LNCAP (cell line): ENCODE data around the gene ATP11C.

Experiments used
- TF ChIP-seq, protein P1 (sequence below): fragments of 450-650 bp; IDR thresholded peaks from 2 replicates; pipeline ENCODE4 v1.5.1; 2017; ENCODE audit warnings: mild to moderate bottlenecking

ATP11C gene

DNA sequence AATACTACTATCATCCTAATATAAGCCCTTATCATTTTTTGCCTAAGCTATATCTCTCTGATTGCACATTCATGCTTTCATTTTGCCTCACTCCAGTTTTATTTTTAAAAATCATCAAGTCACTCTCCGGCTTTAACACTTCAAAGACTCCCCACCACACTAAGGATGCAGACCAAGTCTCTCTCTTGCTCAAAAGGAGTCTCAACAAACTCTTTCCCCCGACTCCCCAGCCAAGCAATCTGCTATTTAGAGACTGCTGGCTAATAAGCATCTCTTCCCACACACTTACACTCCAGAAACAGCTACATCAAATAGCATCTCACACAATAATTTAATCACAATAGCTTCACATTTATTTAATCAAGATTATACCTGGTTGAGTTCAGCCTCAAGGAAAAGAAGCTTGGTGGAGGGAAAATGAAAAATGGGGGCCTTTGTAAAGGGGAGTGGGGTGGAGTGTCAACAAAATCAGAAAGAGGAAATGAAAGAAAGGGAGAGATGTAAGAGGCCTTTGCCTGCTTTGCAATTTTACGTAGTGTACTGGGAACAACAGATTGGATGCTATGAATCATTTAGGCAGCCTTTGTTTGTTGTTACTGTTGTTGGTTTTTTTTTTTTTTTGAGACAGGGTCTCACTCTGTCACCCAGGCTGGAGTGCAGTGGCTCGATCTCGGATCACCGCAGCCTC is 120.8 kb downstream of the ATP11C start:
- TF ChIP-seq, protein P1, sequence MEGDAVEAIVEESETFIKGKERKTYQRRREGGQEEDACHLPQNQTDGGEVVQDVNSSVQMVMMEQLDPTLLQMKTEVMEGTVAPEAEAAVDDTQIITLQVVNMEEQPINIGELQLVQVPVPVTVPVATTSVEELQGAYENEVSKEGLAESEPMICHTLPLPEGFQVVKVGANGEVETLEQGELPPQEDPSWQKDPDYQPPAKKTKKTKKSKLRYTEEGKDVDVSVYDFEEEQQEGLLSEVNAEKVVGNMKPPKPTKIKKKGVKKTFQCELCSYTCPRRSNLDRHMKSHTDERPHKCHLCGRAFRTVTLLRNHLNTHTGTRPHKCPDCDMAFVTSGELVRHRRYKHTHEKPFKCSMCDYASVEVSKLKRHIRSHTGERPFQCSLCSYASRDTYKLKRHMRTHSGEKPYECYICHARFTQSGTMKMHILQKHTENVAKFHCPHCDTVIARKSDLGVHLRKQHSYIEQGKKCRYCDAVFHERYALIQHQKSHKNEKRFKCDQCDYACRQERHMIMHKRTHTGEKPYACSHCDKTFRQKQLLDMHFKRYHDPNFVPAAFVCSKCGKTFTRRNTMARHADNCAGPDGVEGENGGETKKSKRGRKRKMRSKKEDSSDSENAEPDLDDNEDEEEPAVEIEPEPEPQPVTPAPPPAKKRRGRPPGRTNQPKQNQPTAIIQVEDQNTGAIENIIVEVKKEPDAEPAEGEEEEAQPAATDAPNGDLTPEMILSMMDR = no peak

DNA sequence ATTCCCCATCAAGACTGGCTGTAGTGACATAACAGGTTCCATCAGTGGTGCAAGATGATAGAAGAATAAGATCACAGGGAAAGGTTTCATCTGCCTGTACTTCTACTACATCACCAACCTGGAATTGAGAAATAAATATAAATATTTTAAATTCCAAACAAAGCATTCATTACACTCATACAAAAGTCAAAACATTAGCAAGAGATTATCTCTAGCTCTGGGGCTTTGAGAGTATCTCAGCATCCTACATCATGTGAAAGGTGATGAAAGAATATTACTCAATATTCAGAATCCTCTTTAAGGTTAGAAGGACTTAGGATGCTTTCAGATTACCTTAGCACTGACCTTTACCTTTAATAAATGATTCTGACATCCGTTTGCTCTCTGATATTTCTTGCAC is 128.4 kb downstream of the ATP11C start:
- TF ChIP-seq, protein P1 = no peak

GRCh38 chrX:139803224-139803623 is 129.6 kb downstream of the ATP11C start:
- TF ChIP-seq, protein P1 = no peak

DNA sequence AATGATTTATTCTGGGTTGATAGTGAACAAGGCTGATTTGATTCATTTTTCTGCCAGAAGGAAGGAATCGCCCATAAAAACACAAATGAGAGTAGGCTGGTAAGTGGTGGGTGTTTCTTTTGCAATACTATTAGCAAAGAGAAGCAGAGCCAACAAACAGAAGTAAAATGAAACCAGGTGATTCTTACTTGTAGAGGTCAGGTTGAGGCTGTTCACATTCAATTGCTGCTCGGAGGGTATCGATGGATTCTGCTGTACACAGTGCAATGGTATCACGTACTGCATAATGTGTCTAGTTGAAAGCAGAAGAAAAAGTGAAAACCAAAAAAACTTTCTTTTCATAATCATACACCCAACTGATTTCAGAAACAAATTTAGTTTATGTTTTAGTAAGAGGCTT is 130.8 kb downstream of the ATP11C start:
- TF ChIP-seq, protein P1 = no peak

DNA sequence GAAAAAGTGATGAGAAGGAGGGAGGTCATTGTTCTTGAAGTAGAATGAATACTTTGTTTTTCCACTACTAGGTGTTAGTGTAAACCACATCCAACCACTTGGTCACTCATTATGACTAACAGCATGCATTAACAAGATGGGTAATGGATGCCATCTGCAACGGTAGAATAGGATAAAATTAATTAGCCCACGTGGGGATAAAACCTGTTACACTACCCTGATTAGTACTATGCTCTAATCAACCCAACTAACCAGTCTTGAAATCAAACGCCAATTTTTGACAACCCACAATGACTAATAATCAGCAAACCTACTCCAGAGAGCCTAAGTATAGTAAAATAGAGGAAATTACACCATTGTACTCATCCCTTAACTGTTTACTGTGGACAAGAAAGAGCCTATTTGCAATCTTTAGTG is 131.4 kb downstream of the ATP11C start:
- TF ChIP-seq, protein P1 = no peak

DNA sequence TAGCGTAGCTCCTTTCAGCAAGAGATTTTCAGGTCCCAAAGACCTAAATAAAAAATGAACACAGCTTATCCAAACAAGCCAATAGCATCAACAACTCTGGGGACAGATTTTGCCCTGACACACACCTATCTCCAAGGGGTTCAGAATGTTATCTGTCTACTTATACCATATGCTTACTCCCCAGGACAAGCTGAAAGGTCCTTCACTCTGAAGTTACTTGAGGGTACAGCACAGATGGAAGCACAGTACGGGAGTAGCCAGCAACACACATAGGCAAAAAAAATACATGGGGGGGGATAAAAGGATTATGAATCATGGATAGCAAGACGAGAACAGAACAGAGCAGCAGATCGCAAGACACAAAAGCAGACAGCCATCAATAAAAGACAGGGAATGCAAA is 134.2 kb downstream of the ATP11C start:
- TF ChIP-seq, protein P1 = no peak

DNA sequence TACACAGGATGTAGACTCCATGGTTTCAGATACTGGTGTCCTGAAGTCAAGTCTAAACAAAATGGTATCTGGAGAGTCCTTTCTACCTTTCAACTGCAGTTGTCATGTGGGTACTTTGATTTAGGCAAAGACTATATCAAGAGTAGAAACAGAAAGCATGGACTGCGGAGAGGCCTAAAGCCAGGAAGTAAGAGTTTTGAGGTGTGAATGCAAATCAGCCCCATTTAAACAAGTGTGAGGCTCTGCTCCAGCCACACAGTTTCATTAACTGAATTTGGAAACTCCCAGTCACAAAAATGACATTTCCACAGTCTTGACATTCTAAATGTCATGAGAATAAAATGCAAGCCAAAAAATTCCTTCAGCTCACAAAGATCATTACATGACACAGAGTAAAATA is 137.7 kb downstream of the ATP11C start:
- TF ChIP-seq, protein P1 = no peak

DNA sequence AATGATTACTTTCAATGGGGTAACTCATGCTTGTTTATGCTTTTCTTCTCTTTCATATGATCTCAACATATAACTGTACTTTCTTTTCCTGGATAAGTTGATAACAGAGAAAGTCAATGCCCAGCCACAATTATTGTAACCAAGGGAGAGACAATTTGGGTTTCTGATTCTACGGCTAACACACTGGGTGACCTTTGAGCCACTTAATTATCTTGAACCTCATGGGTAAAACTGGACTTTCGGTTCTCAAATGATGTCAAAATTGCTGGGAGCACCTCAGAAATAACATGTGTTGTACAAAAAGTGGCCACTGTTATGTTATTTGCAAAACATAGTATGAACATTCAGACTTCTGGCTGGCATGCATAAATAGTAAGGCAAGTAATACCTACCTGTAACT is 145.3 kb downstream of the ATP11C start:
- TF ChIP-seq, protein P1 = no peak
